ENCODE data around the gene NELL1.

NELL1 gene

DNA sequence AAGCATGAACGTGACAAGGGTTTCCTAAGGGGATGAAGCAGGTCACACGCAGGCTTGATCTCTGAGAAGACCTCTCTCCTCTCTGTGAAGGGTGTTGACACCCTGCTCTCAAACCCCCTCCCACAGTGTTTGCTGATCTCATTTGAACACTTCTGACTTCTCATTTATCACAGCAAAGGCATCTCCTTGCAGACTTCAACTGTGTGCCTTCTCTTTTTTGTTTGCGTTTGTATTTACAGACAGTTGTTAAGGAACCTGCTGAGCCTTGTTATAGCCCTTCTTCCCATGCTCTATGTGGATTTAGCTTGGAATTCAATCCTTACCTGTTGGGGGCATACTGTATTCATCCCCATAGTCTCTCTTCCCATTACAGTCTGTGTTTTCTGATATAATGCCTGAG is 206.5 kb downstream of the NELL1 start:
- DNase-seq (ENCODE audit: low read depth) = no peak

- DNase-seq (ENCODE audit: low read depth) = no peak
Observed at GRCh38 chr11:20876738-20877137, 207.4 kb downstream of the NELL1 start.

- DNase-seq (ENCODE audit: low read depth) = no peak
Observed at GRCh38 chr11:20880094-20880493, 210.7 kb downstream of the NELL1 start.

GRCh38 chr11:20881328-20882079 is 212.1 kb downstream of the NELL1 start:
- DNase-seq (ENCODE audit: low read depth) = no peak

DNA sequence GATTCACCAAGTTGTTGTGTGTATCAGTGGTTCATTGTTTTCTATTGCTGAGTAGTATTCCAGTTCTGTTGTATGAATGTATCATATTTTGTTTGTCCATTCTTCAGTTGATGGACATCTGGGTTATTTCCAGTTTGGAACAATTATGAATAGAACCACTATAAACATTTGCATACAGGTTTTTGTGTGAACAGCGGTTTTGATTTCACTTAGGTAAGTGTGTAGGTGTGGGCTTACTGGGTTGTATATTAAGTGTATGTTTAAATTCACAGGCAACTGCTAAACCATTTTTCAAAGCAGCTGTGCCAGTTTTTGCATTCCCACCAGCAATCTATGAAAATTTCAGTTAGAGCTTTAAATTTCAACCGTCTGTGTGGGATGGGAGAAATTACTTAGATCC is 217.8 kb downstream of the NELL1 start:
- no peak for DNase-seq (ENCODE audit: low read depth)

GRCh38 chr11:20894296-20894695 is 224.9 kb downstream of the NELL1 start:
- DNase-seq (ENCODE audit: low read depth) = no peak

- no peak for DNase-seq (ENCODE audit: low read depth)
Observed at GRCh38 chr11:20909995-20910726, 240.8 kb downstream of the NELL1 start.

DNA sequence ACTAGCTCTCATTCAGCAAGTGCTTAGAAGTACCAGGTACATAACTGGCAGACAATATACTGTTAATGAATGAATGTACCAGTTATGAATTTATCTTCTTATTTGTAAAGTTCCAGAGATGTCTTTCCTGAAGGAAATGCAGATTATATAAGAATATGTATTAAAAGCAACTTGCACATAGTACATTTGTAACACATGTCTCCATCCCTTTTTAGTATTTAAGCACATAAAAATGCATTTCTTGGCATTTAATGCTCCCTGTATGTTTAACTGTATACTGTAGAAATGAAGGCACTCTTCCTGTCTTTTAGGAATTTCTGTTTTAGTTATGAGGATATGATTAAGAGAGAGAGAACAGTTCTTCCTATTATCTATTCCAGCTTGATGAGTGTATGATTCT is 241.3 kb downstream of the NELL1 start:
- no peak for DNase-seq (ENCODE audit: low read depth)

GRCh38 chr11:20912065-20912821 is 242.9 kb downstream of the NELL1 start:
- DNase-seq (ENCODE audit: low read depth) = no peak

- no peak for DNase-seq (ENCODE audit: low read depth)
Observed at GRCh38 chr11:20912922-20913512, 243.6 kb downstream of the NELL1 start.

- DNase-seq (ENCODE audit: low read depth) = no peak
Observed at GRCh38 chr11:20917306-20917705, 247.9 kb downstream of the NELL1 start.

- DNase-seq (ENCODE audit: low read depth) = no peak
Observed at GRCh38 chr11:20926799-20927540, 257.6 kb downstream of the NELL1 start.

DNA sequence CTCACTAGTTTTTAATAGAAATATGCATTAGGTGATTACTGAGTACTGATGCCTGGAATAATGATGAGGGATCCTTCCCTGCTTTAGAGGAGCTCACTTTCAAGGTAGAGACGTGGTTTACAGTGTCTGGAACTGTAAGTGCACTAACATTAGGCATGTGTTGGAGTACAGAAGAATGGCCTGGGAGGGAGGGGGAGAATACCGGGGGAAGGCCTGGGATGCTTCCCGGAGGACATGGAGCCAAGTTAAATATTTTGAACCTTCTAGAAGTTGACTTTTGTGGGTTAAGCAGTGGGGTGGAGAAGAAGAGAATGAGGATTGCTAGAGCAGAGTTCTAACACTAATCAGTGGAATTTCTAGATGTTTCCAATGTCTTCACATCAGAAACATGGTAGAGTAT is 261.6 kb downstream of the NELL1 start:
- no peak for DNase-seq (ENCODE audit: low read depth)

- no peak for DNase-seq (ENCODE audit: low read depth)
Observed at GRCh38 chr11:20933086-20933485, 263.7 kb downstream of the NELL1 start.

GRCh38 chr11:20933958-20934357 is 264.6 kb downstream of the NELL1 start:
- DNase-seq (ENCODE audit: low read depth) = no peak

- DNase-seq (ENCODE audit: low read depth) = no peak
Observed at GRCh38 chr11:20934516-20934915, 265.1 kb downstream of the NELL1 start.

DNA sequence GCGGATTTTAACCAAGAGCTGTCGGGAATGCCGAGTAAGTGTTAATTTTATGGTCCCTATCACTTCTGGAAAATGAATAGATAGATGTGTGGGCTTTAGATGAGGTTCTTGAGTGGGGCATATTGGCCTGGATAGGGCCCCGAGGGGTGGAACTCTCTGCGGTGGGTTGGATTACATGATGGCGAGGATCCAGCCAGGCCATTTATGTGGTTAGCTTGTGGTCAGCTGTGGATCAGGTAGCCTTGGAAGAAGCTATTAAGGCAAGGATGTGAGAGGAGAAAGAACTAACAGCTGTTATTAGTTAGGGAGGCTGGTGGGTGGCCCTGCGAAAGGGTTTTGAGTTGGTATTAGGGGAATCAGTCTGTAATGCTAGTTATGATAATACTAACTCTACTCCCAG is 268.4 kb downstream of the NELL1 start:
- DNase-seq (ENCODE audit: low read depth) = no peak

GRCh38 chr11:20949585-20949984 is 280.2 kb downstream of the NELL1 start:
- no peak for DNase-seq (ENCODE audit: low read depth)

DNA sequence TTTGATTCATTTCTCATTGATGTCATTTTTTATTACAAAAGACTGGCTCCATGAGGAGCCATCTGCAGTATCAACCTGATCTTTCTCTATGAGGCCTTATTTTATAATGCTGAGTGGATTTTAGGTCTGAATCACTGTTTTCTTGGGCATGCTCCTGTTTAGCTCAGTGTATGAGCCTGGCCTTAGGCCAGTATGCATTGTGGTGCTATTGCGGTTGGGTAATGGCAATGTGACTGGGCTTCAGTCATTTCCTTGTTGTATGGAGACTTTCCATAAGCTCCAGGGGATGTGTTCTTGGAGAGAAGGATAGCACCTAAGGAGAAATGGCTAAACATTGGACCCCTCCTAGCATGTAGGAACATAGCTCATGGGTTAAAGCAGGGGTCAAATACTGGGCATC is 293.2 kb downstream of the NELL1 start:
- no peak for DNase-seq (ENCODE audit: low read depth)

DNA sequence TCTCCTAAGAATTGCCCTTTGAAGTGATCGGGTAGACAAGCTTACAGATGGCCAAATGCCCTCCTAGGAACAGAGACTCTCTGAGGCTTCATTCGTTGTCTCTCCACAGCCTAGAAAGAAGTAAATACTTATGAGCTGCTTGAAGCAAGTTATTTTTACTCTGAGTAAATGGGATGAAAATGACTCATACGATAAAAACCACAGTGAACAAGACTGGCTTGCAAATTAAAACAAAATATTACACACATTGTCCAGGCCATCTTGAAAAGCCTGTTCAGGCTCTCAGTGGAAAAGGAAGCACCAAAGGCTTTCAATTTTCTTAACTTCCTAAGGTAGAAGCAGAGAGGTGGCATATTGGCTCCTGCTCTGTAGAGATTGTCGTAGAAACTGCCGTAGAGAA is 294.2 kb downstream of the NELL1 start:
- no peak for DNase-seq (ENCODE audit: low read depth)

GRCh38 chr11:20964985-20965384 is 295.6 kb downstream of the NELL1 start:
- no peak for DNase-seq (ENCODE audit: low read depth)

DNA sequence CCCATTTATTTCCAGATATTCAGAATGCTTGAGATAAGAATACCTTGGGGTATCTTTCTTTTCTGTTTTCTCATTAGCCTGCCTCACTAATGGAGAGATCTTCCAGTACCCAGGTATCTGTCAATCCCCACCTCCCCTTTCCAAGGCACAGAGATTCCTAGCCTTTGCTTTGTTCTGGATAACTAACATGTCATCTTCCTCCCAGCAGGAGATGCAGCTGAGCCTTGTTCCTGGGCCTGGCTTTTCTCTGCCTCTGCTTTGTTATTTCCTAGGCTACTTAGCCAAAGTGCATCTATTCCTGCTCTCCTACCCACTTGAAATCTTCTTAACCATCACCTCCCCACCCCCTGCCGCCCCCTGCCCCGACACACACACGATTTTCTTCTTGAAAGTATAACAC is 297.1 kb downstream of the NELL1 start:
- DNase-seq (ENCODE audit: low read depth) = no peak

Measured in activated T-cell treated with anti-CD3 and anti-CD28 coated beads for 24 hours (primary cell).